ENCODE results near the gene ADGRD1. TPM values are rescaled to one million over a fixed set of nuclear protein-coding genes. Genes with fewer than 3 reads are reported as not detected.
"Not testable (repeated sequence)": the region's sequence is repeated elsewhere in the genome, so short reads cannot be mapped to it uniquely, and the experiment has no call there.

The ADGRD1 gene
- total RNA-seq, 1 donor from 2014 or later: not detected

DNA sequence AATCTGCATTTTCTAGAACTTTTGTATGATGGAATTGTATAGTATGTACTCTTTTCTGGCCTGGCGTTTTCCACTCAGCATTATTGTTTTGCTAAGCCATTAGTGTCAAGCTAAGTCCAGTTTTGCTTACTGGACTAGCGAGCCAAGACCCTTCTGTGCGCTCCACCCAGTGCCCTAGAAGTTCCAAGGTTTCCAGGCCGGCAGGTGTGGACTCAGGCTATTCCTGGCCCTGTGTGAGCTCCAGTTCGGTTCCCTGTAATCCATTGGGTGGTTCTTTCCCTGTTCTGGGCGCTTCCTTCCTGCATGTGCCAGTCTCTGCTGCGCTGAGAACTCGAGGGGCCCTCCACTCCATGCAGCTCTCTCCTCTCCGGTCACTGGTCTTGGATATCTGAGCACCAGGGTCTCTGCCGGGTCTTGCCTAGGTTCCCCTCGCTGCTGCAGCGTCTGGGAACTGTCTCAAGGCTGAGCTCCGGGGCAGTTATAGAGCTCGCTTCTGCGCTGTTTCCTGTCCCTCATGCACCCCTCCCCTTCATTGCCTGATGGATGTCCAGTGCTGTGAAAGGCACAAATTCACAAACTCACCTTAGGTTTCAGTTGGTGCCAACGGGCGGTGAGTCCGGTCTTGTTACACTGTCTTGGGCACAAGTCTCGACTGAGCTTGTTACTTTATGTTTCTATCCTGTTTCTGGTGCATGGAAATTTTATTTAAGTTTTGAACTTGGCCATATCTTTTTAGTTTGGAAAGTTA, 100.8 kb downstream of the ADGRD1 start:
- no peak for DNase-seq (ENCODE audit: low read depth, low spot score)

DNA sequence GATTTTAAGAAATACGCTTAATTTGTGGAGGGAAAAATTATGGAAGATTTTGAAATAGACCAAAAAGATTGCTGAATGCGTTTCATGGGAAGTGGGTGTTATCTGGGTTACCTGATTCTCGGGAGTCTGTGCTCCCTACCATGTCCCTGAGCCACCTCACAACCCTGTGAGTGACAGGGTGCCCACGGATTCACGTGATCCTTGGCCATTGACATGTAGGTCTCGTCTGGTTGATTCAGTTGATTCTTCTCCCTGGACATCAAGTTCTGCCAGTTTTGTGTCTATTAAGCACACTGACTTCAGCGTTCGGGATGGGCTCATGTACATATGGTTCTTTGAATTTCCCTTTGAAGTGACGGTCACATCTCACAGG, 101.4 kb downstream of the ADGRD1 start:
- DNase-seq (ENCODE audit: low read depth, low spot score): no peak

DNA sequence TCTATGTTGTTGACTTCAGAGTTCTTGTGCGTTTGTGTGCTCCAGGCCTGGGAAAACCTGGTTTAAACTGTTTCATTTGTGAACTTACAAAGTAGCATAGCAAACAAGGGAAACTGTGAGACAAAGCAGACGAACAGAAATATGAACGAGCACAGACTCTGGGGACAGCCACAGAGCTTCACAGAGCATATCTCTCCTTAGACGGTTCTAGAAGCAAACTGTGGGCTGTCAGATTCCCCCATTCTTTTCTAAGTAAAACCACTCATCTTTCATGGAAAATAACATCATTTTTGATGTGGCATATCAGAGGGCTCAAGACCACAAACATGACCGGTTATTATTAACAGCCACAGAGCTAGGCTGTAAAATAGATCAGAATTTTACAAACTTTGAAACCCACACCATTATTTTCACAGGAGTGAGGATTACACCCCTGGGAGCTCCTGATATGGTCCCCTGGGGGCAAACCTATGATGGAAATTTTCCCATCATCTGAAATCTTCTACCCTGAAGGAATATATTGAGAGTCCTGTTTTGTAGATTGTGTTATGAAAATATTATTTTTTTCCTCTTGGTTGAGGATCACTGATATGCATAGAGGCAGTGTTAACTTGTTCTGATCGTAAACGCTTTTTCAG, 102.0 kb downstream of the ADGRD1 start:
- no peak for DNase-seq (ENCODE audit: low read depth, low spot score)

DNA sequence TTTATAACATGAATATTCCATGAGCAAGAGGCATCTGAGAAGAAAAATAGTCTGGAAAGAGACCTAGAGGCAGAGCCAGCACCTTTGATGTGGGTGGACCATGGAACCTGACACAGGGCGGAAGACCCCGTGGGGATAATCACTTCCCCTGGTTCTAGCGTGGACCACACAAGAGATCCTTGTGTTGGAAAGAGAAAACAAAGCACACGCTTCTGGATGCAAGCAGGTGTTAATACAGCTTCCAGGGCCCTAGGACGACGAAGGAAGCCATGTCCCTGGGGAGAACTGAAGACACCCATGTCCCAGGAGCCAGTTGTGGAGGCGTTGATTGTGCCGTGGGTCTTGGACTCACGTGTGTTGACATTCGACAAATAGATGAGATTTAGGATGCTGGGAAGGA, 102.9 kb downstream of the ADGRD1 start:
- no peak for DNase-seq (ENCODE audit: low read depth, low spot score)

DNA sequence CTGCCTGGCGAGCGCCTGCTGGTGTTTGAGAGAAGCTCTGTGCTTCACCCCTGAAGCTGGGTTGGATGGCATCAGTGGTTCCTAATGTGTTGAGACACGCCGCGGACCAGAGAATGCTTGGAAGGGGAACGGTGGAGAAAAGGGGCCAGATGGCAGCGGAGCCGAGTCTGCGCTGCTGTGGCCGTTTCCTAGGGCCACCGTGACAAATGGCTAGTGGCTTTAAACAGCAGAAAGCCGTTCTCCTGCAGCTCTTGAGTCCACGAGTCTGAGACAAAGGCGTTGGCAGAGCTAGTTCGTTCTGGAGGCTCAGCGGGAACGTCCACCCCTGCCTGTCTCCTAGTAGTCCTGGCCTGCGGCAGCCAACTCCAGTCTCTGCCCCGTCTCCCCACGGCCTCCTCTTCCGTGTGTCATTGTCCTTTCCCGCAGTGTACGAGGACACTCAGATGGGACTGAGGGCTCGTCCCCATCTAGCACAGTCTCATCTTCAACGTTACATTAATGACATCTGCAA, 103.6 kb downstream of the ADGRD1 start:
- DNase-seq (ENCODE audit: low read depth, low spot score): no peak

DNA sequence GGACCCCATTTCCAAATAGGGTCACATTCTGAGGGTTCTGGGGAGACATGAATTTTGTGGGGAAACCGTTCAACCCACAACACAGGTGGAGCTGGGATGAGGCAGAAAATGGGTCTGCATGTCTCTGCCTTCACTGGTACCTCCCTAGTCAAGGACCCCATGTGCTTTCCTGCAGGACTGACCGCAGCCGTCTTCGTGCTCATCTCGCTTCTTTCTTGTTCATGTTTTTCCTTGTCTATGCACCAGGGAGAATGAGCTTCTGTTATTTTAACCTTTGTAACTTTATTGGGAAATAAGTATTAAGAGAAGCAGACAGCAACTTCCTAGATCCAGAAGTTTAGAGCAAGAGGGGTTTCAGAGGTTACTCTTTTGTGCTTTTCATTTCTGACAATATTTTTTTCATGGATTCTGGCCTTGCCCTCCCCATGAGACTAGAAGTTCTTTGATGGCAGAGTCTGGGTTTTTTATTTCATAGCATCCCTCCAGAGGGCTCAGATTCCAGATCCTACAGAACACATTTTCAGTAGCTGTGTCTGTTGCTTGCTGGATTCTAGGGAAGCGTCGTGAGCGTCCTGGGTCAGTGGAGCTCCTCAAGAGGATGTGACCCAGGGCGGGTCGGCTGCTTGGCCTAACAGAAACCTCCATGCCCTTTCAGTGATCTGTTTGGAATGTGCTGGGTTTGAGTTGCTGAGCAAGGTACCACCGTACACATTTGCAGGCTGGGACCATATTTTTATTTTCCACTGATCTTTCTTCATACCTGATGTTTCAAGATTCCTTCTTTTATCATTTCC, 104.2 kb downstream of the ADGRD1 start:
- DNase-seq (ENCODE audit: low read depth, low spot score): no peak

DNA sequence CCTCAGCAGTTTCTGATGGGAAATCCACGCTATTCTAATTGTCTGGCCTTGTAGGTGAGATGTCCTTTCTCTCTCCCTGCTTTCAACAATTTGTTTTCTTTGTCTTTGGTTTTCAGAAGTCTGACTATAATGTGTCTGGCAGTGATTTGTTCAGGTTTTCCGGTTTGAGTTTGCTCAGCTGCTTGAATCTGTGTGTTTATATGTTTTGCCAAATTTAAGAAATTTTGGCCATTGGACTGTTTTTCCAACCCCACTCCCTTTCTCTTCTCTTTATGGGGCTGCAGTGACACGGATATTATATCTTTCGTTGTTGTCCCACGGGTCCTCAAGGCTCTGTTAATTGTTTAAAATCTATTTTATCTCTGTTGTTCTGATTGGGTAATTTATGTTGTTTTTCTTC, 105.0 kb downstream of the ADGRD1 start:
- no peak for DNase-seq (ENCODE audit: low read depth, low spot score)

DNA sequence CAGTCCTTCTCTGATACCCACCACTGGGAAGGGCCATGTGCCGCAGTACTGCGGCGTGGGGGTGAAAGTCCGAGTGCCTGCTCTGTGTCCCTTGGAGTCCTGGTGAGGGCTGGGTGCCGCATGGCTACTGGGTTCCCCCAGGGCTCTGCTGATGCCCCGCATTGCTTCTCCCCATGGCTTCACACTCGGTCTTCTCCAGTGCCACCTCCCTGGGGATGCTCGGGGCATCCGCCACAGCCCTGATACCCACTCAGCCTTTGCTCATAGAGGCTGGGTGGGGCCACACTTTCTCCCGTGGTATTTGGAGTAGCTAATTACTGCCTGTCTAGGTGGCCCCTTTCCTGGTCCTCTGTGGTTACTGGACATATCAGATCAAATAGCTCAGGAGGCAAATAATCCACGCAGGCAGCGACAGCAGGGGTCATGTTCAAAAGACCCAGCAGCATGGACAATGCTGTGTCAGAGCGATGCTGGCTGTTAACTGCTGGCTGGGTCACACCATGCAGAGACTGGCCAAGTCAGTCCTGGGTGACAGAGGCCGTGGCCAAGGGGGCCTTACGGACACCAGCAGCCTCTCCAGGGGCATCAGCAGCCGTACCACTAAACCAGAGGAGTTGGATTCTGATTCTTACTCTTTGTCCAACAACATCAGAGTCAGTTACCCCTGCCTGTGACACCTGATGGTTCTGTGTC, 106.5 kb downstream of the ADGRD1 start:
- DNase-seq (ENCODE audit: low read depth, low spot score): no peak

DNA sequence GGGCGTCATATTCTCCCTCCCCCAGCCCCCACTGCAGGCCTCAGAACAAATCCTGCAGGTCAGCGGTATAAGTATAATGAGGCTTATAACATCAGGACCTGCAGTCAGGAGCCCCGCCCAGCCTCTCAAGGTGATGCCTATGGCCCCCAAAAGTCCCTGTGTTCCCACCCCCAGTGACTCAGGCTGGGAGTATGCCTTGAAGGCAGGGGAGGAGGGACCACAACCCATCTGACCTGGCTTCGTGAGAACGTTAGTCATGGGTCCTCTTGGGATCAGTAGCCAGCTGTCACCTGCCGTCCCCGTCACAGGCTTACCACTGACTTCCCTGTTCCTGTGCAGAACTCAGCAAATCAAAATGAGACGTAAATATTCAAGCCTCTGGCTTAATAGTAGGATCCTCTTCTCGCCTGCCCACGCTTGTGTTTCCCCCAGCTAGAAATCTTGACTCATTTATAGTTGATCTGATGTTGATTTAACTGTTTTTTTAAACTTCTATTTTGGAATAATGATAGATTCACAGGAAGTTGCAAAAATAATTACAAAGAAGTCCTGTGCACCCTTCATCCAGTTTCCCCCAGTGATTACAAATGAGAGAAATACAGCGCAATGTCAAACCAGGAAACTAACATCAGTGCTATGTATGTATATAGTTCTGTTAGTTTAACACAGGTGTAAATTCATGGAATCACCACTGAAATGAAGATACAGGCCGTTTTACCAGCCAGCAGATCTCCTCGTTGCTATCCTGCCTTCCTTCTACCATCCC, 107.5 kb downstream of the ADGRD1 start:
- DNase-seq (ENCODE audit: low read depth, low spot score): no peak

DNA sequence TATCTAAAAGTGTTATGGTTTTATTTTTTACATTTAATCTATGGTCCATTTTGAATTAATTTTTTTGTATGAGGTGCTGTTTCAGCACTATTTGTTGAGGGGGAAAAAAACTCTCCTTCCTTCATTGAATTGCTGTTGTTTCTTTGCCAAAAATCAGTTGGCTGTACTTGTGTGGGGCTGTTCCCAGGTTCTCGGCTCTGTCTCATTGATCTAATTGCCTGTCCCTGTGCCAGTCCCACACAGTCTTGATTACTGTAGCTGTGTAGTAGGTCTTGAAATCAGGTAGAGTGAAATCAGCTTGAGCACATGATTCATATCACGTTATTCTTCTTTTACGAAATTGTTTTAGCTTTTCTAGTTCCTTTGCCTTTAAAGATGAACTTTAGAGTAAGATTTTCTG, 109.7 kb downstream of the ADGRD1 start:
- DNase-seq (ENCODE audit: low read depth, low spot score): no peak

DNA sequence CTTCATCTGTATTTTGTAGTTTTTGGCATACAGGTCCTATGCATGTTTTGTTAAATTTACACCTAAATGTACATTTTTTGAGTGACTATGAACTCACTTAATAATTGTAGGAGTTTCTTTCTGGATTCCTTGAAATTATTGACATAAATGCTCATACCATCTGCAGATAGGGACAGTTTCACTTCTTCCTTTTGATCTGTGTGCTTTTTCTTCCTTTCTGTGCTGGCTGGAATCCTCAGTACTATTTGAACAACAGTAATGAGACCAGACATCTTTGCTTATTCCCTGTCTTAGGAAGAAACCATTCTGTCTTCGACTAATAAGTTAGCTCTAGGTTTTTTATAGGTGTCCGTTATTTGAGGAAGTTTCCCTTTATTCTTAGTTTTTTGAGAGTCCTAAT, 110.3 kb downstream of the ADGRD1 start:
- DNase-seq (ENCODE audit: low read depth, low spot score): no peak

DNA sequence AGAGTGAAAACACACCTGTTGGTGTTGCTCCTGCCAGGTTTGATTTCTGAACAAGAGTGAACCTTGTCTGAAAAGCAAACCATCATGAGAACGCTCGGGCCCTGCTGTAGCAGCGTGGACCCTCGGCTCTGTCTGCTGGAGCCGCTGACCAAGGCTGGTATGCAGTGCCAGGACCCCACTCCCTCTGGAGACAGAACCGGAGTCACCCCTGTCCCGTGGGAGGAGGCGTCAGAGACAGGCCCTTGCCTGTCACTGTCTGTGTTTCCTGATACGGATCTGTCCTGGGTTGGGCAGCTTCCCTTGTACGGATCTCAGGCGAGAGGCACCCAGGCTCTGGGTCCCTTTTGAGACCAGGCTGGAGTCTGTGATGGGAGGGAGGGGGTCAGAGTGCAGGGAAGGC, 111.6 kb downstream of the ADGRD1 start:
- no peak for DNase-seq (ENCODE audit: low read depth, low spot score)

DNA sequence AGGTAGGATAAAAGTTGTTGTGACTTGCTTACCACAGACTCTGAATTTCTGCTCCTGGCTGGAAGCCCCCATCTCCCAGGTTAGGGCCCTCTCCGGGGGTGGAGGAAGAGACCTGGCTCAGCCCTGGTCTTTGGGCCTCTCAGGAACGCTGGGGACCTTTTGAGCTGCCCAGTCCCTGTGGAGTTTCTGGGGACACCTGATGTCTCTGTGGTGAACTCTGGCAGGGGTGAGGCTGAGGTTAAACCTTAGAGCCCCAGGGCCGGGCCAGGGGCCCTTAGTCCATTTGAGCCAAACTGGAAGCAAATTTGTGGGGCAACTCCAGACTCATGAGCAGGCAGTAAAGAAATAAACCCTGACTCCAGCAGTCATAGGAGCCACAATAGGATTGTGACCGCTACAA, 112.1 kb downstream of the ADGRD1 start:
- no peak for DNase-seq (ENCODE audit: low read depth, low spot score)

DNA sequence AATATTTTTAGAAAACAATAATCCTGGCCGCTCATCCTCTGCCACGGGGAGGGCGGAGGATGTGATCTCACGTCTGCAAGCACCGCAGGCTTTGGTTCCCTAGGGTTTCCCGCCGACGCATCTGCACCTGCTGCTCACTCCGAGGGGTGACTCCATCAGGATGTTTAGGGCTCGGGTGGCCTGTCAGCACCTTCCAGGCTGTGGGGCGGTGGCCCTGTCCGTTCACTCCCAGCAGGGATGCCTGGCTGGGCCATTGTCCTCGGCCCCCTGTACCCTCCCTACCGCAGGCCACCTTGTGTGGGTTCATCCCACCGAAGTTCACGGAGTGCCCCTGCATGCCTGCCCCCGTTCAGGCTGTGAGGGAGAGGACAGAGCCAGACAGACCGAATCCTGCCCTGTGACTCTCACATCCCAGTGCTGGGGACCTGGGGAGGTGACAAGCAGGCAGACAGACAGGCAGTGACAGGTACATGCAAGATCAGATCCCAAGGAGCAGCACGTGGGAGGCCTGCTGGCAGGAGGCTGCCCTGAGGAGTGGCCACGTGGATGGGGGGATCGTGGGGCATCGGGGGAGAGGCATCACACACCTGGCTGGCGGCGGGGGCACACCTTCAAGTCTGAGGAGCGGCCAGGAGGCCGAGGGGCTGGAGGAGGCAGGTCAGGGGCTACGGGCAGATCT, 112.6 kb downstream of the ADGRD1 start:
- DNase-seq (ENCODE audit: low read depth, low spot score): no peak

DNA sequence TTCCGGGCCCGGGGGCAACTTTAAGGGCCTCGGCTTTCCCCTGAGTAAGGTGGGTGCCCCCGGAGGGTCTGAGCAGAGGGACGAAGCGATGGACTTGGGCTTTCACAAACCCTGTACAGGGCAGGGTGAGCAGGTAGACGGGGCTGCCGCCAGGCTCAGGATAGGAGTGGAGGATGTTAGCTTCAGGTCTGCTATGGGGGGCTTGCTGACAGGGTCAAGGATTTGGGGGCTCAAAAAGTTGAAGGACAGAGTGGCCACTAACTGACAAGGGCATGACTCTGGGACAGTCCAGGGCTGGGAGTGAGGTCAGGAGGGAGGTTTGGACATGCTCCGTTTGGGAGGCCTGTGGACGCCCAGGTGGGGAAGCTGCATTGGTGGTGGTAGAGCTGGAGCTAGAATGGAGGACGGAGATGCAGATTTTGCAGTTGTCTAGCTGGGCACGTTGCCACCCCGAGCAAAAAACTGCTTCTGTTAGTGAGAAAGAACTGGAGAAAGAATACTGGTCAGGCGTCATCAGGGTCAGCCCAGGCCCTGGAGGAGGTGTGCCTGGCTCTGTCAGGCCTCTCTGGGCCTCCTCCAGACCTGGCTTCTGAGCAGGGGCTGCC, 113.3 kb downstream of the ADGRD1 start:
- no peak for DNase-seq (ENCODE audit: low read depth, low spot score)

DNA sequence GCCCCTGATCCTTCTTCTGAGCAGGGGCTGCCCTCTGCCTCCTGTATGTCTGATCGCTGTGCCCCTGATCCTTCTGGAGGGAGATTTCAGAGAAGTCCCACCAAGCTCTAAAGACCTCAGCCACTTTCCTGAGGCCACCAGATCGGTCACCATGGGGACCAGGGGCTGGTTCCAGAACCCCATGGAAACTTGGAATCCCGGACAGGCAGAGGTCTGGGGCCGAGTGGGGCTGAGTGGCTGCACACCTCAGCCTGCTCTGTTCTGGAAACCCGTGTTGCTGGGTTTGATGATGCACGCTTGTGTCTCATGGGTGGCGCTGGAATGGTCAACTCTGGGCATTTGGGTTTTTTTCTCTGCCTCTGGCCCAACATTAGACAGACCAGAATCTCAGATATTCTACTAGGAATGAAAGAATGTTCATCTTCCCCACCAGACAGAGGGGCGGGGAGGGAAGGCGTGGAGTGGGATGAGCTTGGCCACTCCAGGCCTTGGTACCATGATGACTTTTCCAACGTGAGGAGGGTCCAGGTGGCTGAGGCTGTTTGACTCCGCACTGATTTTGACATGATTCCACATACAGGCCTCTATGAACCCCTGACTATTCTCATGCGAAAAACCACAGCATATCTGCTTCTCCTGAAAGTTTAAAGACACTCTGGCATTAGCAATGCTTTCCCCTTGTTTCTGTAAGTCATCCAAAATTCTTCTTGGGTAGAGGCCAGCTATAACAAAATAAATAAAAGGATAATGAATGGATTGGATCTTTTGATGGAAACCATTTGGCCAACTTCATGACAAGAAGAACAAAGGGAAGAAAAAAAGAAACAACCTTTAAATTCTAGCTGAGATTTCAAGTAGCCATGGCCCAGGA, 114.5 kb downstream of the ADGRD1 start:
- no peak for DNase-seq (ENCODE audit: low read depth, low spot score)

DNA sequence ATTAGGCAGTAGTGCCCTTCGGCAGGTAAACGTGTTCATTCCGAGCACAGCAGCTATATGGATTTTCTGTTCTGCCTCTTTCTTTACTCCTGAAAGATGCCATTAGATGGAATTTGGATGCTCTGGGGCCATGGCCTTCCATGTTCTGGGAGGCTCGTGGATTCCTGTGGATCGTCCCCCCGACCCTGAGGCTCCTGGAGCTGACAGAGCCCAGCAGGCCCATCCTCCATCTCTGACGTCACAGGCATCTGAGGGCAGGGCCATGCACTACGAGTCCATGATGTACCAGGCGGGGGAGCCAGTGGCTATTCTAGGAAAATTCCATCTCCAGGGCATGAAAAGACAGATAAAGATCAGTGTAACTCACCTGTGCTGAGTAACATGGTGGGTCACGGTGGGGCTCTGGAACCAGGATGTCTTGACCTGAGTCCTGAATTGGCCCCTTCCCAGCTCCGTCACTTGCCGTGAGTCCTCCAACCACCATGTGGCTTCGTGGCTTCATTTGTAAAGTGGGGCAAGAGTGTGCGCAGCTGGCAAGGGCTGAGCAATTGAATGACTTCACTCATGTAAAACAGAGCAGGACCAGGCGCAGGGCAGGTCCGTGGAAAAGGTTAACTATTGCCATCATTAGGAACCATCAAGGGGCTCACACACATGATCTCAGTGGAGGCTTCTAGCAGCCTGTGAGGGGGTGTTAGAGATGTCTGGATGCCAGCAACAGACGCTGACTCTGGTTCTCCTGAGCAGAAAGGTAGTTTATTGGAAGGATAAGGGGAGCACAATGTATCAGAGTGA, 115.4 kb downstream of the ADGRD1 start:
- not testable (repeated sequence) for DNase-seq (ENCODE audit: low read depth, low spot score)

DNA sequence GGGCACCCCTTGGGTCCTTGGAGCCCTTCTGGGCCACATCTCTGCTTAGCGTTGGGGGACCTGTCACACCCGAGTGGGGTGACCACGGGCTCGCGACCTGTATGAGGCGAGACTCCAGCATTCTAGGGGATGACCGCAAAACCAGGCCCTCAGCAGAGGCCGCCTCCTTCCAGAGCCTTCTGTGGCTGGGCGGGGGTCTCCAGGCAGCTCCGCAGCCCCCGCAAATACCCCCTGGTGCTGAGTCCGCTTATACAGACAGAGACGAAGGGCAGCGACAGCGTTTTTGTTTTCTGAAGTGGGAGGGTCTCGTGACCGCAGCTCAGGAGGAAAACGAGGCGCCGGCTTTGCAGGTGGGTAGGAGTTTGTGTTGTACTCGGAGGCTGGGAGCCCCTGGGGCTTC, 116.4 kb downstream of the ADGRD1 start:
- not testable (repeated sequence) for DNase-seq (ENCODE audit: low read depth, low spot score)

All from pulmonary artery endothelial cell (primary cell).